ENCODE results near the gene KCNS3.
"Not testable (repeated sequence)": the region's sequence is repeated elsewhere in the genome, so short reads cannot be mapped to it uniquely, and the experiment has no call there.

KCNS3 gene

GRCh38 chr2:17950006-17950405, 71.5 kb downstream of the KCNS3 start:
- DNase-seq = no peak

- no peak for DNase-seq
Observed at GRCh38 chr2:17951563-17951962, 73.1 kb downstream of the KCNS3 start.

- no peak for DNase-seq
Observed at GRCh38 chr2:17958466-17959092, 80.1 kb downstream of the KCNS3 start.

GRCh38 chr2:17959356-17959755, 80.9 kb downstream of the KCNS3 start:
- DNase-seq = no peak

GRCh38 chr2:17959833-17960232, 81.4 kb downstream of the KCNS3 start:
- no peak for DNase-seq

- DNase-seq = no peak
Observed at GRCh38 chr2:17960925-17961324, 82.5 kb downstream of the KCNS3 start.

- DNase-seq = no peak
Observed at GRCh38 chr2:17961789-17962188, 83.3 kb downstream of the KCNS3 start.

- no peak for DNase-seq
Observed at GRCh38 chr2:17962876-17963275, 84.4 kb downstream of the KCNS3 start.

- not testable (repeated sequence) for DNase-seq
Observed at GRCh38 chr2:17963571-17963970, 85.1 kb downstream of the KCNS3 start.

GRCh38 chr2:17965196-17965595, 86.7 kb downstream of the KCNS3 start:
- no peak for DNase-seq

- DNase-seq = no peak
Observed at GRCh38 chr2:17966798-17967197, 88.3 kb downstream of the KCNS3 start.

- no peak for DNase-seq
Observed at GRCh38 chr2:17969661-17970060, 91.2 kb downstream of the KCNS3 start.

GRCh38 chr2:17971531-17972125, 93.2 kb downstream of the KCNS3 start:
- no peak for DNase-seq

- DNase-seq = no peak
Observed at GRCh38 chr2:17972991-17973390, 94.5 kb downstream of the KCNS3 start.

- no peak for DNase-seq
Observed at GRCh38 chr2:17975401-17975800, 96.9 kb downstream of the KCNS3 start.

- no peak for DNase-seq
Observed at GRCh38 chr2:17976871-17977746, 98.6 kb downstream of the KCNS3 start.

GRCh38 chr2:17979707-17980106, 101.2 kb downstream of the KCNS3 start:
- DNase-seq = no peak

GRCh38 chr2:17981936-17982335, 103.5 kb downstream of the KCNS3 start:
- DNase-seq = no peak

Data from SHP77 treated with DMSO at 0.1 percent for 48 hours (cell line).